GM18951 (cell line): ENCODE results near the gene XRCC3.

Experiments used
- POLR2A ChIP-seq: IDR thresholded peaks from 4 replicates; pipeline ENCODE4 v1.6.1; 2011; ENCODE audit warnings: mild to moderate bottlenecking; ENCODE audit not compliant: insufficient read length, insufficient read depth; ENCODE audit errors: extremely low read depth
- in situ Hi-C: fragments of 300-500 bp; cut with MboI; formaldehyde crosslinking; loops from one replicate; pipeline ENCODE4 v1.12.0; 2022; ENCODE audit warnings: low sequenced_read_pairs, mixed read lengths, inconsistent platforms; ENCODE audit not compliant: unreplicated experiment

XRCC3 gene

GRCh38 chr14:103712633-103713247 lies 2.5 kb downstream of the XRCC3 start:
- TF ChIP-seq POLR2A, result peak; percentile 21
- in situ Hi-C loops, result no loop called here

GRCh38 chr14:103711516-103712431 lies 3.5 kb downstream of the XRCC3 start:
- no peak for TF ChIP-seq POLR2A
- in situ Hi-C loops, result no loop called here

GRCh38 chr14:103710771-103711377 lies 4.4 kb downstream of the XRCC3 start:
- in situ Hi-C loops, result no loop called here
- TF ChIP-seq POLR2A, result no peak

GRCh38 chr14:103709814-103710213 lies 5.4 kb downstream of the XRCC3 start:
- in situ Hi-C loops, result no loop called here
- TF ChIP-seq POLR2A, result peak; percentile 13

- in situ Hi-C loops, result no loop called here
- TF ChIP-seq POLR2A, result no peak
These were observed 6.5 kb downstream of the XRCC3 start for GRCh38 chr14:103708750-103709187.

GRCh38 chr14:103707329-103708263 lies 7.7 kb downstream of the XRCC3 start:
- TF ChIP-seq POLR2A, result no peak
- in situ Hi-C loops, result no loop called here

- TF ChIP-seq POLR2A, result no peak
- in situ Hi-C loops, result no loop called here
These were observed 8.5 kb downstream of the XRCC3 start for GRCh38 chr14:103706551-103707328.

GRCh38 chr14:103705504-103706284 lies 9.6 kb downstream of the XRCC3 start:
- in situ Hi-C loops, result no loop called here
- peak; percentile 12 for TF ChIP-seq POLR2A

GRCh38 chr14:103705118-103705503 lies 10.1 kb downstream of the XRCC3 start:
- in situ Hi-C loops, result no loop called here
- TF ChIP-seq POLR2A, result no peak

- no peak for TF ChIP-seq POLR2A
- in situ Hi-C loops, result no loop called here
These were observed 10.5 kb downstream of the XRCC3 start for GRCh38 chr14:103704708-103705107.
